NCI-H2081 treated with DMSO at 0.1 percent for 48 hours (cell line): ENCODE data around the gene FOLR3.
"Not testable (repeated sequence)": the region's sequence is repeated elsewhere in the genome, so short reads cannot be mapped to it uniquely, and the experiment has no call there.

Experiments
- DNase-seq: peaks from one replicate; lab custom pipeline; 2025; lab: John Stamatoyannopoulos, UW

The FOLR3 gene

GRCh38 chr11:72123117-72123653, 12.3 kb upstream of the FOLR3 start:
- no peak for DNase-seq

- no peak for DNase-seq
These were observed 11.5 kb upstream of the FOLR3 start for GRCh38 chr11:72124046-72124445.

- no peak for DNase-seq
These were observed 9.6 kb upstream of the FOLR3 start for GRCh38 chr11:72125956-72126355.

GRCh38 chr11:72127923-72128322, 7.6 kb upstream of the FOLR3 start:
- no peak for DNase-seq

- DNase-seq: no peak
These were observed 6.1 kb upstream of the FOLR3 start for GRCh38 chr11:72129381-72129780.

- DNase-seq: no peak
These were observed 2.9 kb upstream of the FOLR3 start for GRCh38 chr11:72132646-72133045.

- no peak for DNase-seq
These were observed 562 bp downstream of the FOLR3 start for GRCh38 chr11:72135891-72136683.

GRCh38 chr11:72136684-72137262, 1.2 kb downstream of the FOLR3 start:
- no peak for DNase-seq

- no peak for DNase-seq
These were observed 3.4 kb downstream of the FOLR3 start for GRCh38 chr11:72138821-72139390.

- DNase-seq: no peak
These were observed 4.0 kb downstream of the FOLR3 start for GRCh38 chr11:72139500-72139899.

GRCh38 chr11:72140661-72141060, 5.1 kb downstream of the FOLR3 start:
- no peak for DNase-seq

GRCh38 chr11:72141066-72141465, 5.5 kb downstream of the FOLR3 start:
- DNase-seq: no peak

GRCh38 chr11:72142086-72142485, 6.6 kb downstream of the FOLR3 start:
- not testable (repeated sequence) for DNase-seq

- DNase-seq: not testable (repeated sequence)
These were observed 7.0 kb downstream of the FOLR3 start for GRCh38 chr11:72142543-72142942.

GRCh38 chr11:72144807-72145565, 9.5 kb downstream of the FOLR3 start:
- DNase-seq: no peak

- no peak for DNase-seq
These were observed 11.1 kb downstream of the FOLR3 start for GRCh38 chr11:72146625-72147024.

GRCh38 chr11:72150882-72151281, 15.4 kb downstream of the FOLR3 start:
- no peak for DNase-seq

GRCh38 chr11:72153874-72154273, 18.3 kb downstream of the FOLR3 start:
- DNase-seq: not testable (repeated sequence)

GRCh38 chr11:72154816-72155215, 19.3 kb downstream of the FOLR3 start:
- no peak for DNase-seq

GRCh38 chr11:72155751-72156150, 20.2 kb downstream of the FOLR3 start:
- no peak for DNase-seq

GRCh38 chr11:72157131-72157530, 21.6 kb downstream of the FOLR3 start:
- DNase-seq: no peak

- DNase-seq: no peak
These were observed 24.8 kb downstream of the FOLR3 start for GRCh38 chr11:72160319-72160718.
